HCT116 (cell line): Measurements from ENCODE around the gene DIS3L2.

Source experiments
- CEBPB ChIP-seq: IDR thresholded peaks from 2 replicates; pipeline ENCODE4 v1.6.1; 2012; ENCODE audit warnings: low read depth
- EGR1 ChIP-seq: IDR thresholded peaks from 2 replicates; pipeline ENCODE4 v1.6.1; 2012; ENCODE audit warnings: low read depth
- EZH2phosphoT487 ChIP-seq: fragments of 200-600 bp; IDR thresholded peaks from 2 replicates; pipeline ENCODE4 v1.6.1; 2018; ENCODE audit warnings: antibody characterized with exemption, borderline replicate concordance
- MAX ChIP-seq: IDR thresholded peaks from 2 replicates; pipeline ENCODE4 v1.6.1; 2012
- POLR2A ChIP-seq: IDR thresholded peaks from 2 replicates; pipeline ENCODE4 v1.7.0; 2011; ENCODE audit warnings: borderline replicate concordance; ENCODE audit not compliant: insufficient read depth, insufficient read length; ENCODE audit errors: extremely low read depth
- POLR2AphosphoS5 ChIP-seq: IDR thresholded peaks from 2 replicates; pipeline ENCODE4 v1.6.1; 2011; ENCODE audit warnings: mild to moderate bottlenecking, low read depth, low read length, moderate library complexity
- SP1 ChIP-seq: IDR thresholded peaks from 2 replicates; pipeline ENCODE4 v1.6.1; 2012; ENCODE audit warnings: low read depth
- TCF7L2 ChIP-seq: IDR thresholded peaks from 2 replicates; pipeline ENCODE4 v1.7.0; 2011; ENCODE audit warnings: borderline replicate concordance, inconsistent platforms; ENCODE audit not compliant: insufficient read depth, insufficient read length; ENCODE audit errors: extremely low read depth
- YY1 ChIP-seq: IDR thresholded peaks from 2 replicates; pipeline ENCODE4 v1.6.1; 2011; ENCODE audit warnings: low read length, low read depth, moderate library complexity, mild to moderate bottlenecking; ENCODE audit not compliant: insufficient replicate concordance; ENCODE audit errors: extremely low read depth
- ZFX ChIP-seq: fragments of 450-650 bp; IDR thresholded peaks from 2 replicates; pipeline ENCODE4 v1.6.1; 2017
- TF ChIP-seq, protein P1 (sequence below), 3 experiments: fragments of 200-600 bp in 1 of 3; sonication (generic) in 1 of 3; IDR thresholded peaks in 2 of 3; conservative IDR thresholded peaks in 1 of 3; 2 replicates each; pipeline ENCODE4 v1.5.1; 2012 to 2017; ENCODE audit warnings: low read depth in 2 of 3, low read length in 2 of 3, antibody characterized with exemption in 1 of 3, borderline replicate concordance in 1 of 3, control low read depth in 1 of 3, mild to moderate bottlenecking in 1 of 3, mixed read lengths in 1 of 3, mixed run types in 1 of 3, moderate library complexity in 1 of 3; ENCODE audit not compliant: insufficient read depth in 1 of 3
- TF ChIP-seq, protein P2 (sequence below): IDR thresholded peaks from 2 replicates; pipeline ENCODE4 v1.6.1; 2012
- TF ChIP-seq, protein P3 (sequence below): IDR thresholded peaks from 2 replicates; pipeline ENCODE4 v1.6.1; 2012; ENCODE audit warnings: low read depth

DNA sequence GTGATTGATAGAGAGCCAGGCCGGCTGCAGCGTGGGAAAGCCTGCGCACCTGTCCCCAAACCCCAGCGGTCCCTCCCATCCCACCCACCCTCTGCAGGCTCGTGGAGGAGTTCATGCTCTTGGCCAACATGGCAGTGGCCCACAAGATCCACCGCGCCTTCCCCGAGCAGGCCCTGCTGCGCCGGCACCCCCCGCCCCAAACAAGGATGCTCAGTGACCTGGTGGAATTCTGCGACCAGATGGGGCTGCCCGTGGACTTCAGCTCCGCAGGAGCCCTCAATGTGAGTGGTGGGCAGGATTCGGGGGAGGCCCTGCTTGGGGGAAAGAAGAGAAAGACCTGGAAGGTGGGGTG, 368.2 kb downstream of the DIS3L2 start:
- TF ChIP-seq POLR2A = no peak
- TF ChIP-seq, protein P1, sequence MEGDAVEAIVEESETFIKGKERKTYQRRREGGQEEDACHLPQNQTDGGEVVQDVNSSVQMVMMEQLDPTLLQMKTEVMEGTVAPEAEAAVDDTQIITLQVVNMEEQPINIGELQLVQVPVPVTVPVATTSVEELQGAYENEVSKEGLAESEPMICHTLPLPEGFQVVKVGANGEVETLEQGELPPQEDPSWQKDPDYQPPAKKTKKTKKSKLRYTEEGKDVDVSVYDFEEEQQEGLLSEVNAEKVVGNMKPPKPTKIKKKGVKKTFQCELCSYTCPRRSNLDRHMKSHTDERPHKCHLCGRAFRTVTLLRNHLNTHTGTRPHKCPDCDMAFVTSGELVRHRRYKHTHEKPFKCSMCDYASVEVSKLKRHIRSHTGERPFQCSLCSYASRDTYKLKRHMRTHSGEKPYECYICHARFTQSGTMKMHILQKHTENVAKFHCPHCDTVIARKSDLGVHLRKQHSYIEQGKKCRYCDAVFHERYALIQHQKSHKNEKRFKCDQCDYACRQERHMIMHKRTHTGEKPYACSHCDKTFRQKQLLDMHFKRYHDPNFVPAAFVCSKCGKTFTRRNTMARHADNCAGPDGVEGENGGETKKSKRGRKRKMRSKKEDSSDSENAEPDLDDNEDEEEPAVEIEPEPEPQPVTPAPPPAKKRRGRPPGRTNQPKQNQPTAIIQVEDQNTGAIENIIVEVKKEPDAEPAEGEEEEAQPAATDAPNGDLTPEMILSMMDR (IDR thresholded peaks at IDR 0.05 in 2 of 3, conservative IDR thresholded peaks at IDR 0.05 in 1 of 3; ENCODE audit: borderline replicate concordance in 1 of 3, insufficient read depth in 1 of 3, low read depth in 2 of 3, low read length in 2 of 3) = no peak
- TF ChIP-seq, protein P2, sequence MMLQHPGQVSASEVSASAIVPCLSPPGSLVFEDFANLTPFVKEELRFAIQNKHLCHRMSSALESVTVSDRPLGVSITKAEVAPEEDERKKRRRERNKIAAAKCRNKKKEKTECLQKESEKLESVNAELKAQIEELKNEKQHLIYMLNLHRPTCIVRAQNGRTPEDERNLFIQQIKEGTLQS = no peak
- TF ChIP-seq EZH2phosphoT487 = no peak
- no peak for TF ChIP-seq POLR2AphosphoS5
- TF ChIP-seq EGR1 = no peak
- no peak for TF ChIP-seq ZFX
- TF ChIP-seq SP1 = no peak
- TF ChIP-seq, protein P3, sequence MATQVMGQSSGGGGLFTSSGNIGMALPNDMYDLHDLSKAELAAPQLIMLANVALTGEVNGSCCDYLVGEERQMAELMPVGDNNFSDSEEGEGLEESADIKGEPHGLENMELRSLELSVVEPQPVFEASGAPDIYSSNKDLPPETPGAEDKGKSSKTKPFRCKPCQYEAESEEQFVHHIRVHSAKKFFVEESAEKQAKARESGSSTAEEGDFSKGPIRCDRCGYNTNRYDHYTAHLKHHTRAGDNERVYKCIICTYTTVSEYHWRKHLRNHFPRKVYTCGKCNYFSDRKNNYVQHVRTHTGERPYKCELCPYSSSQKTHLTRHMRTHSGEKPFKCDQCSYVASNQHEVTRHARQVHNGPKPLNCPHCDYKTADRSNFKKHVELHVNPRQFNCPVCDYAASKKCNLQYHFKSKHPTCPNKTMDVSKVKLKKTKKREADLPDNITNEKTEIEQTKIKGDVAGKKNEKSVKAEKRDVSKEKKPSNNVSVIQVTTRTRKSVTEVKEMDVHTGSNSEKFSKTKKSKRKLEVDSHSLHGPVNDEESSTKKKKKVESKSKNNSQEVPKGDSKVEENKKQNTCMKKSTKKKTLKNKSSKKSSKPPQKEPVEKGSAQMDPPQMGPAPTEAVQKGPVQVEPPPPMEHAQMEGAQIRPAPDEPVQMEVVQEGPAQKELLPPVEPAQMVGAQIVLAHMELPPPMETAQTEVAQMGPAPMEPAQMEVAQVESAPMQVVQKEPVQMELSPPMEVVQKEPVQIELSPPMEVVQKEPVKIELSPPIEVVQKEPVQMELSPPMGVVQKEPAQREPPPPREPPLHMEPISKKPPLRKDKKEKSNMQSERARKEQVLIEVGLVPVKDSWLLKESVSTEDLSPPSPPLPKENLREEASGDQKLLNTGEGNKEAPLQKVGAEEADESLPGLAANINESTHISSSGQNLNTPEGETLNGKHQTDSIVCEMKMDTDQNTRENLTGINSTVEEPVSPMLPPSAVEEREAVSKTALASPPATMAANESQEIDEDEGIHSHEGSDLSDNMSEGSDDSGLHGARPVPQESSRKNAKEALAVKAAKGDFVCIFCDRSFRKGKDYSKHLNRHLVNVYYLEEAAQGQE = no peak
- TF ChIP-seq TCF7L2 = no peak
- TF ChIP-seq YY1 = no peak
- TF ChIP-seq MAX = no peak
- no peak for TF ChIP-seq CEBPB
